Measurements from ENCODE around the gene POT1. TPM values are rescaled to one million over a fixed set of nuclear protein-coding genes. Genes with fewer than 3 reads are reported as not detected.
A peak's percentile ranks its signal among the peaks of the same experiment; 100 is the strongest.

Gene POT1
- total and polyA plus RNA-seq, 2 of the 13 experiments (the other 11 are each of a cell fraction or from before 2014, with no cell fraction given) = 21.7 to 23.4 TPM

DNA sequence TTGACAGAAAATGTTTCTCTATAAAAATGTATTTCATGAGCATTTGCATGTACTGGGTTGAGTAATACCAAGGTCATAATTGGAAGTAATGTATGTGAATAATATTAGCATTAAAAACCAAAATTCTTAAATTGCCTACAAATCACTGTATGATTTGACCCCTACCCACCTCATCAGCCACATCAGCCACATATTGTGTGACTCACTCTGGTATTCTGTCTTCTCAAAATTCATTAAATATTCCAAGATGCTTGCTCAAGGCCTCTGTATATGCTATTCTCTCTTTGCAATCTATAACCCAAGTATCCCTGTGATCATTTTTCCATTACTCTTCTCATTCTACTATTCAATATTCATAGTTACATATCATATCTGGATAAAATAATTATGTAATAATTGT, 21.4 kb downstream of the POT1 start (continued):
- TF ChIP-seq ZNF562 (CRISPR knock-in tag; IDR thresholded peaks at IDR 0.05; ENCODE audit: borderline replicate concordance) = no peak
- no peak for TF ChIP-seq HOXD1 (CRISPR knock-in tag; IDR thresholded peaks at IDR 0.05)
- TF ChIP-seq SIN3A (IDR thresholded peaks at IDR 0.05; ENCODE audit: borderline replicate concordance, low read depth, low read length) = no peak
- TF ChIP-seq PRPF4 (IDR thresholded peaks at IDR 0.05; ENCODE audit: low read depth, low read length, poor library complexity, severe bottlenecking) = no peak
- no peak for TF ChIP-seq ARHGAP35 (CRISPR knock-in tag; IDR thresholded peaks at IDR 0.05; ENCODE audit: borderline replicate concordance)
- no peak for TF ChIP-seq ZNF33A (CRISPR knock-in tag; IDR thresholded peaks at IDR 0.05; ENCODE audit: borderline replicate concordance)
- TF ChIP-seq, protein P1, sequence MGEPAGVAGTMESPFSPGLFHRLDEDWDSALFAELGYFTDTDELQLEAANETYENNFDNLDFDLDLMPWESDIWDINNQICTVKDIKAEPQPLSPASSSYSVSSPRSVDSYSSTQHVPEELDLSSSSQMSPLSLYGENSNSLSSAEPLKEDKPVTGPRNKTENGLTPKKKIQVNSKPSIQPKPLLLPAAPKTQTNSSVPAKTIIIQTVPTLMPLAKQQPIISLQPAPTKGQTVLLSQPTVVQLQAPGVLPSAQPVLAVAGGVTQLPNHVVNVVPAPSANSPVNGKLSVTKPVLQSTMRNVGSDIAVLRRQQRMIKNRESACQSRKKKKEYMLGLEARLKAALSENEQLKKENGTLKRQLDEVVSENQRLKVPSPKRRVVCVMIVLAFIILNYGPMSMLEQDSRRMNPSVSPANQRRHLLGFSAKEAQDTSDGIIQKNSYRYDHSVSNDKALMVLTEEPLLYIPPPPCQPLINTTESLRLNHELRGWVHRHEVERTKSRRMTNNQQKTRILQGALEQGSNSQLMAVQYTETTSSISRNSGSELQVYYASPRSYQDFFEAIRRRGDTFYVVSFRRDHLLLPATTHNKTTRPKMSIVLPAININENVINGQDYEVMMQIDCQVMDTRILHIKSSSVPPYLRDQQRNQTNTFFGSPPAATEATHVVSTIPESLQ (CRISPR knock-in tag; conservative IDR thresholded peaks at IDR 0.05) = no peak
- TF ChIP-seq, protein P2, sequence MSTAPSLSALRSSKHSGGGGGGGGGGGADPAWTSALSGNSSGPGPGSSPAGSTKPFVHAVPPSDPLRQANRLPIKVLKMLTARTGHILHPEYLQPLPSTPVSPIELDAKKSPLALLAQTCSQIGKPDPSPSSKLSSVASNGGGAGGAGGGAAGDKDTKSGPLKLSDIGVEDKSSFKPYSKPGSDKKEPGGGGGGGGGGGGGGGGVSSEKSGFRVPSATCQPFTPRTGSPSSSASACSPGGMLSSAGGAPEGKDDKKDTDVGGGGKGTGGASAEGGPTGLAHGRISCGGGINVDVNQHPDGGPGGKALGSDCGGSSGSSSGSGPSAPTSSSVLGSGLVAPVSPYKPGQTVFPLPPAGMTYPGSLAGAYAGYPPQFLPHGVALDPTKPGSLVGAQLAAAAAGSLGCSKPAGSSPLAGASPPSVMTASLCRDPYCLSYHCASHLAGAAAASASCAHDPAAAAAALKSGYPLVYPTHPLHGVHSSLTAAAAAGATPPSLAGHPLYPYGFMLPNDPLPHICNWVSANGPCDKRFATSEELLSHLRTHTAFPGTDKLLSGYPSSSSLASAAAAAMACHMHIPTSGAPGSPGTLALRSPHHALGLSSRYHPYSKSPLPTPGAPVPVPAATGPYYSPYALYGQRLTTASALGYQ (CRISPR knock-in tag; IDR thresholded peaks at IDR 0.05) = no peak

DNA sequence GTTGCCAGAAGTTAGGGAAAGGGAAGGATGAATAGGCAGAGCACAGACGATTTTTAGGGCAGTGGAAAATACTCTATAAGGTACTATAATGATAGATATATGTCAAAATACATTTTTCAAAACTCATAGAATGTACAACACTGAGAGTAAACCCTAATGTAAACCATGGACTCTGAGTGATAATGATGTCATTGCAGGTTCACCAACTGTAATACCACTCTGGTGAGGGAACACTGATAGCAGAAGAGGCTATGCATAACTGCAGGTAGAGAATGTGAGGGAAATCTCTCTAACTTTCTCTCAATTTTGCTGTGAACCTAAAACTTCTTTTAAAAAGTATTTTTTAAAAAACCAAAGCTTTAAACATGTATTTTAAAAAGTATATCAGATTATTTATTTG, 22.1 kb downstream of the POT1 start:
- intact Hi-C loops (cut with micrococcal nuclease; ENCODE audit: unreplicated experiment) = no loop called here
- Histone ChIP-seq H3K9ac (ENCODE audit: insufficient read depth, low read depth, low read length) (no peak overlapping the region), H3K36me3 (replicated peaks in 1 of 2; ENCODE audit: control insufficient read depth in 1 of 2, insufficient read depth in 2 of 2, low read length in 2 of 2) (no peaks in the 10 kb centered on the region), H3K4me2 (ENCODE audit: low read depth, low read length) (no peak overlapping the region), H2AFZ (ENCODE audit: low read length) (no peak overlapping the region), H3K4me1 (ENCODE audit: insufficient read depth, low read length) (no peaks in the 10 kb centered on the region), H3K27me3 (ENCODE audit: control insufficient read depth in 1 of 2, insufficient read depth in 2 of 2, low read length in 2 of 2) (no peaks in the 10 kb centered on the region), H3K27ac (ENCODE audit: extremely low read length, insufficient read depth, low read length) (no peak overlapping the region), H3K4me3 (replicated peaks in 1 of 3; ENCODE audit: insufficient read depth in 1 of 3, low read depth in 2 of 3, low read length in 3 of 3) (no peak overlapping the region), H3K9me3 (ENCODE audit: low read length) (no peaks in the 10 kb centered on the region), H3K79me2 (ENCODE audit: insufficient read depth, low read length) (no peaks in the 10 kb centered on the region), H4K20me1 (ENCODE audit: insufficient read depth, low read length) (no peaks in the 10 kb centered on the region)
- in situ Hi-C loops (cut with HindIII; ENCODE audit: extremely low pct_ligation_motif_present, low pct_unique_long_range_greater_than_20kb) = no loop called here
- DNase-seq (ENCODE audit: low spot score) = no peak
- FAIRE-seq = no peak
- POLR2A ChIA-PET = no interaction called here
- ATAC-seq = no peak
- WGBS (ENCODE audit: low lambda C conversion rate) = 75% methylated on average over 1 of the region's 1 CpG
- BruUV-seq (replicated peaks) = no TSS peak
- CTCF ChIA-PET (ENCODE audit: low intra/inter-chr PET ratio, low total read pairs) = no interaction called here
- TF ChIP-seq ZHX2 (IDR thresholded peaks at IDR 0.05; ENCODE audit: low read depth) (no peak), ZHX2 (CRISPR knock-in tag; IDR thresholded peaks at IDR 0.05; ENCODE audit: borderline replicate concordance) (no peak), ATF7 (IDR thresholded peaks at IDR 0.05) (peak; percentile 45), ATF7 (CRISPR knock-in tag; IDR thresholded peaks at IDR 0.05) (no peak)

Data from HepG2 (cell line).